Right lobe of liver (tissue), 4 donors: ENCODE results near the gene KIF25.

Experiments used
- POLR2A ChIP-seq: fragments of 450-650 bp; IDR thresholded peaks from one replicate; pipeline ENCODE4 v1.6.1; 2017; ENCODE audit warnings: antibody characterized with exemption, mild to moderate bottlenecking
- TF ChIP-seq, protein P1 (sequence below), 4 donors: fragments of 200-600 bp in 3 of 4; fragments of 450-650 bp in 1 of 4; IDR thresholded peaks; one replicate each; pipeline versions ENCODE4 v1.5.1 to v1.8.0; 2016 to 2022; ENCODE audit warnings: antibody characterized with exemption in 4 of 4, mild to moderate bottlenecking in 2 of 4
- donor health status: DM: no; HTN: no; CAD: no.
- donor health status: DM: no; HTN: no; CAD: no.
- donor health status: DM: no; HTN: yes; CAD: no.

DNA sequence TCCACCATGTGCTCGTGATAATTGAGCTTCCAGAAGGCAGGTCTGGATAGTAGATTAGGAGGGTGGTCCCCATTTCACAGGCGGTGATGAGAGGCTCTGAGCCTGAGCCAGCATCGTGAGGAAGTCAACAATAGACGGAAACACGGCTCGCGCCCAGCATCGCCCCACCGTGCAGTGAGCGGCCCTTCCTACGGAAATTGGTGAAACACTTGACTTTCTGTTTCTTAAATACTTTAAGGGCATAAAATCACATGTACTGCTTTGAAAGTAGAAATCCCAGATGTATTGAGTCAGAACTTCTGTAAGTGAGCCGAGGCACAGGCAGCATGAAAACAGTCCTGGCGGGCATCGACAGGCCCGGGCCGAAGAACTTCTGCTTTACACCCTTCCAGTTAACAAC is 4.3 kb upstream of the KIF25 start:
- no peak for TF ChIP-seq POLR2A
- TF ChIP-seq, protein P1, sequence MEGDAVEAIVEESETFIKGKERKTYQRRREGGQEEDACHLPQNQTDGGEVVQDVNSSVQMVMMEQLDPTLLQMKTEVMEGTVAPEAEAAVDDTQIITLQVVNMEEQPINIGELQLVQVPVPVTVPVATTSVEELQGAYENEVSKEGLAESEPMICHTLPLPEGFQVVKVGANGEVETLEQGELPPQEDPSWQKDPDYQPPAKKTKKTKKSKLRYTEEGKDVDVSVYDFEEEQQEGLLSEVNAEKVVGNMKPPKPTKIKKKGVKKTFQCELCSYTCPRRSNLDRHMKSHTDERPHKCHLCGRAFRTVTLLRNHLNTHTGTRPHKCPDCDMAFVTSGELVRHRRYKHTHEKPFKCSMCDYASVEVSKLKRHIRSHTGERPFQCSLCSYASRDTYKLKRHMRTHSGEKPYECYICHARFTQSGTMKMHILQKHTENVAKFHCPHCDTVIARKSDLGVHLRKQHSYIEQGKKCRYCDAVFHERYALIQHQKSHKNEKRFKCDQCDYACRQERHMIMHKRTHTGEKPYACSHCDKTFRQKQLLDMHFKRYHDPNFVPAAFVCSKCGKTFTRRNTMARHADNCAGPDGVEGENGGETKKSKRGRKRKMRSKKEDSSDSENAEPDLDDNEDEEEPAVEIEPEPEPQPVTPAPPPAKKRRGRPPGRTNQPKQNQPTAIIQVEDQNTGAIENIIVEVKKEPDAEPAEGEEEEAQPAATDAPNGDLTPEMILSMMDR (IDR thresholded peaks at IDR 0.05): no peak
